ENCODE results near the gene CTNNBL1.
"Not testable (repeated sequence)": the region's sequence is repeated elsewhere in the genome, so short reads cannot be mapped to it uniquely, and the experiment has no call there.

The CTNNBL1 gene, protein sequence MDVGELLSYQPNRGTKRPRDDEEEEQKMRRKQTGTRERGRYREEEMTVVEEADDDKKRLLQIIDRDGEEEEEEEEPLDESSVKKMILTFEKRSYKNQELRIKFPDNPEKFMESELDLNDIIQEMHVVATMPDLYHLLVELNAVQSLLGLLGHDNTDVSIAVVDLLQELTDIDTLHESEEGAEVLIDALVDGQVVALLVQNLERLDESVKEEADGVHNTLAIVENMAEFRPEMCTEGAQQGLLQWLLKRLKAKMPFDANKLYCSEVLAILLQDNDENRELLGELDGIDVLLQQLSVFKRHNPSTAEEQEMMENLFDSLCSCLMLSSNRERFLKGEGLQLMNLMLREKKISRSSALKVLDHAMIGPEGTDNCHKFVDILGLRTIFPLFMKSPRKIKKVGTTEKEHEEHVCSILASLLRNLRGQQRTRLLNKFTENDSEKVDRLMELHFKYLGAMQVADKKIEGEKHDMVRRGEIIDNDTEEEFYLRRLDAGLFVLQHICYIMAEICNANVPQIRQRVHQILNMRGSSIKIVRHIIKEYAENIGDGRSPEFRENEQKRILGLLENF

DNA sequence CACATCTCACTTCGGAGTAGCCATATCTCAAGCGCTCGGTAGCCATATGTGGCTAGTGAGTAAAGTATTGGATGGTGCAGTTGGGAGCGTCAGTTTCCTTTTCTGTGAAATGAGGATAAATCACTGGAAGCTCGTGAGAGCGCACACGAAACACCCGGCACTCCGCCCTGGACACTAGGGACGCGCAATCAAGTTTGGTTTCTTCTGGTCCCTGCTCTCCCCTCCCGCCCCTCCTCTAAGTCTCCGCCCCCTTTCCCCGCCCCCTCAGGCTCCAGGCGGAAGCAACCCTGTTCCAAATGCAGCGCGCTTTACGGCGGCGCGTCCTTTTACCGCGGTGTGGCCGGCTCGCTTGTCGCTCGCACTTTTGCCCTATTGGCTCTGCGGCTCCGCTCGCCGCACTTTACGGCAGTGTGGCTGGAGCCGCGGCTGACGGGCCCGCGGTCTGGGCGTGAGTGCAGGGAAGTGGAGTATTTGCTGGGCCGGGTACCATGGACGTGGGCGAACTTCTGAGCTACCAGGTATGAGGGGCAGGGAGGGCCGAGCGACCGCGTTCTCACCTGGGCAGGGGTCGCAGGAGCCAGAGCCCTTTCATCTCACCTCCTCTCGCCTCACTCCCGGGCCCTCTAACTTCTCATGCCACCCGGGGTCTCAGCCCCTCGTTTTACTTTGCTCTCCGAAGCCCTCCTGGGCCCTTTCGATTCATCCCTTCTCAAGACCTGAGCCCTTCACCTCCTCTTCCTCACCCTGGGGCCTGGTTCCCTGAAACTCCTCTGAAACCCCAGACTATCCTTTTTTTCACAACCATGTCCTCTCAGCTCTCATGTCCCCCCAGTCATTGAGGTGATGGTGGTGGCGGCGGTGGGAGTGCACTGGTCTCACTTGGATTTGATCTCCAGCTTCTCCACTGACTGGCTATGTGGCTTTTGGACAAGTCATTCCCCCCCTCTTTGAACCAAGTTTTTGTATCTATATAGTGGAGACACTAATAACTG is at the start of gene CTNNBL1:
CTNNBL1 (plus strand) TSS at position 396 of the 992 bp plus-strand sequence; CDS start at position 489, 93 bp downstream.
- DNase-seq (ENCODE audit: low read depth), result peak; percentile 98

DNA sequence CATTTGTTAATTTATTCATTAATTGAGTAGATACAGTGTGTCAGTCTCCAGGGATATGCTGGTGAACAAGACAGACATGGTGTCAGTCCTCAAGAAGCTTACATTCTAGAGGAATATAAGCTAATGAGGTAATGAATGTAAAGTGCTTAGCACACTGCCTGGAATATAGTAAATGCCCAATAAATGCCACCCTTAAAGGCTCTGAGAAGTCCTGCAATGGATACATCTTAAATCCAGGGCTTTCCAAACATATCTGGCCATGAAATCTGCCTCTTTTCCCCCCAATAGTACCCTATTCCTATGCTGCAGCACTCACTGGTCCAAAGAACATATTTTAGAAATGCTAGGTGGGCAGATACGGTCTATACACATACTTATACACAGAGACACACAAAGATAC is 49.2 kb upstream of the CTNNBL1 start:
- DNase-seq (ENCODE audit: low read depth), result no peak

GRCh38 chr20:37647946-37648345 is 45.9 kb upstream of the CTNNBL1 start:
- no peak for DNase-seq (ENCODE audit: low read depth)

GRCh38 chr20:37649017-37649416 is 44.8 kb upstream of the CTNNBL1 start:
- no peak for DNase-seq (ENCODE audit: low read depth)

DNA sequence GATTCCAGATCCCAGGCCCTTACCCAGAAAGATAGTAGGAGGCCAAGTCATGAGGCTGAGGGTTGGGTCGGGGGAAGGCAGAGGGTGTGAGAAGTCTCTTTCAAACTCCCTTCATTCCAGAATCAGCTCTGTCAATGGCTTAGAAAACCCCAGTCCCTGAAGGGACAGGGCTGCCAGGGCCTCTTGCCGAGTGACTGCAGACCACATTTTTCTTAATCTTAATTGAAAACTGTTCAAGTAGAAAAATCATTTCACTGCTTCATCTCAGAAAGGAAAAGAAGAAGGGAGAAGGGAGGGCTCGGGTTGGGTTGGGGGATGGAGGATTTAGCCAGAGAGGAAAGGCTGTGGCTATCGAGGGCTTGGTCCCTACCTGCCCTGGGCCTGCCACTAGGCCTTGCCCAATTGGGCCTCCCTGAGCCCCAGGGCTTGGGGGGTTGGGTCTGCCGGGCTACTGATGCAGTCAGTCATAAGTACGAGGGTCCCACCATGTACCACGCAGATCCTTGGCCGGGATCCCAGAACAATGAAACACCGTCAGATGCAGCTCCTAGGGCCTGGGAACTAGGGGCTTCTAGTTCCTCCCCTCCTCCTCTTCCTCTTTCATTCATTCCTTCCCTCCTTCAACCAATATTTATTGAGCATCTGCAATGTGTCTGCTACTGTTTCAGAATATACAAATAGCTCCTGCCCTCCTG is 44.0 kb upstream of the CTNNBL1 start:
- DNase-seq (ENCODE audit: low read depth), result no peak

GRCh38 chr20:37650661-37651060 is 43.2 kb upstream of the CTNNBL1 start:
- no peak for DNase-seq (ENCODE audit: low read depth)

GRCh38 chr20:37651932-37652331 is 41.9 kb upstream of the CTNNBL1 start:
- peak; percentile 14 for DNase-seq (ENCODE audit: low read depth)

DNA sequence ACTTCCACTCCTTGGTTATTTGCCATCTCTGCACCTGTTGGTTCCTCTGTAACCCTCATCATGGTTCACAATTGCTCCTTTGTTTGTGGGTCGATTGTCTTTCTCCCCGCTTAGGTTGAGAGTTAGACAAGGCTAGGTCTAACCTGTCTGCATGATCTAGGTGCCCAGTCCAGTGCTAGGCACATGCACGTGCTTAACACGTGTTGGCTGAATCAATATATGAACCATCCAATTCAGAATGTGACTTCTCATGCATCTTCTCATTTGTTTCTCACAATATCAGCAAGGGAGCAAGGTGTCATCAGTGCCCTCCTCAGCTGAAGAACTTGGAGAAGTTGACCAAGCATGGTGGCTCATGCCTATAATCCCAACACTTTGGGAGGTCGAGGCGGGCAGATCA is 36.9 kb upstream of the CTNNBL1 start:
- DNase-seq (ENCODE audit: low read depth), result no peak

GRCh38 chr20:37657924-37658804 is 35.7 kb upstream of the CTNNBL1 start:
- no peak for DNase-seq (ENCODE audit: low read depth)

DNA sequence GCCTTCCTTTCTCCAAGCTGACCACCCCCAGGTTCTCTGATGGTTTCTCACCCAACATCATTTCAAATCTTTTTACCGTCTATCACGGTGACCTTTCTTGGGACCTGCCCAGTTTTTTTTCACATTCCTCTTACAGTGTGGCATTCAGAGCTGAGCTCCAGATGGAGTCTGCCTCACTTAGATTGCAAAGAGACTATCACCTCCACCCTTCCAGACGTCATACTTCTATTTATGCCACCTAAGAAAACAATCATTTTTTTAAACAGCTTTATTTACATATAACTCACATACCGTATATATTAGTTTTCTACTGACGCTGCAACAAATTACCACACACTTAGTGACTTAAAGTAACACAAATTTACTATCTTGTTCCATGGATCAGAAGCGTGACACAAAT is 32.3 kb upstream of the CTNNBL1 start:
- no peak for DNase-seq (ENCODE audit: low read depth)

- DNase-seq (ENCODE audit: low read depth), result no peak
Observed at GRCh38 chr20:37662308-37662707, 31.5 kb upstream of the CTNNBL1 start.

DNA sequence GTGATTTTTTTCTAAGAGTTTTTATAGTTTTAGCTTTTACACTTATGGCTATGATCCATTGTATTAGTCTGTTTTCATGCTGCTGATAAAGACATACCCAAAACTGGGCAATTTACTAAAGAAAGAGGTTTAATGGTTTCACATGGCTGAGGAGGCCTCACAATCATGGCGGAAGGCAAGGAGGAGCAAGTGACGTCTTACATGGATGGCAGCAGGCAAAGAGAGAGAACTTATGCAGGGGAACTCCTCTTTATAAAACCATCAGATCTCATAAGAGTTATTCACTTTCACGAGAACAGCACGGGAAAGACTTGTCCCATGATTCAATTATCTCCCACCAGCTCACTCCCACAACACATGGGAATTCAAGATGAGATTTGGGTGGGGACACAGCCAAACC is 29.2 kb upstream of the CTNNBL1 start:
- not testable (repeated sequence) for DNase-seq (ENCODE audit: low read depth)

DNA sequence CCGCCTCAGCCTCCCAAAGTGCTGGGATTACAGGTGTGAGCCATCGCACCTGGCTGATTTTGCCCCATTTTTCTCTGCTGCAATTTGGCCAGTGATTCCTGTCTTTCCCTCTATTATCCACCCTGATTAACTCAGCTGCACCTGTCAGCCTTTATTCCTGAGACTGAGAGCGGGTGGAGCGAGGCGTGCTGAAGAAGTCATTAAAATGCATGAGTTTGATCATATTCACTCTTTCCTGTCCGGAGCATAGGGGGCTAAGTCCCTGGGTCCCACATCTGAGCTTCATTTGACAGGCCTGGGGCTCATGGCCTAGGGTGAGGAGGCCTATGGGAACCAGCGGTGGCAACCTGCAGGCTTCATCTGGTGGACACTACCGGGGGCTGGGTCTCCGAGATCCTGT is 25.7 kb upstream of the CTNNBL1 start:
- no peak for DNase-seq (ENCODE audit: low read depth)

DNA sequence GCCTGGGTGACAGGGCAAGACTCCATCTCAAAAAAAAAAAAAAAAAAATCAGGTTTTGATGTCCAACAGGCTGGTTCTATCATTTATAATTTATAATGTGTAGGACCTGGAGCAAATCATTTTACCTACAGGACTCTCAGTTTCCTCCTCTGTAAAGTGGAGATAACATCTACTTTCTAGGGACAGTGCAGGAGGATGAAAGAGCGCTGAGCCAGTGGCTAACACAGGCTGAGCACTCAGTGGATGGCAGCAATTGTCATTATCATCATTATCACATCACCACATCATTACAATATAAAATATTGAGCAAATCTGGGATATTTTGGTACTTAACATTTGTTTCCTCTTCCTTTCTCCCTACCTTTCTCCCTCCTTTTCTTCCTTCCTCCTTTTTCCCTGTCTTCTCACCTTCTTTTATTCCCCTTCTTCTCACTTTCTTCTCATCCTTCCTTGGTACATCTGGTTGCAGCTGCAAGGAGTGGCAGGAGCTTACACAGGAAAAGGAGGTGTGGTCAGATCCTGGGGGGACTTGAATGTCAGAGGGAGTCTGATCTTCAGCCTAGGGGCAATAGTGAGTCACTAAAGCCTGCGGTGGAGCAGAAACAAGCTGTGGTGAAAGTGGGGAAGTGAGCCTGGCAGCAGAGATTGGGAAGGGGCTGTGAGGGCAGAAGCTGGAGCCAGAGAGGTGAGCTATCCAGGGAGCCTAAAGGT is 24.6 kb upstream of the CTNNBL1 start:
- DNase-seq (ENCODE audit: low read depth), result no peak

DNA sequence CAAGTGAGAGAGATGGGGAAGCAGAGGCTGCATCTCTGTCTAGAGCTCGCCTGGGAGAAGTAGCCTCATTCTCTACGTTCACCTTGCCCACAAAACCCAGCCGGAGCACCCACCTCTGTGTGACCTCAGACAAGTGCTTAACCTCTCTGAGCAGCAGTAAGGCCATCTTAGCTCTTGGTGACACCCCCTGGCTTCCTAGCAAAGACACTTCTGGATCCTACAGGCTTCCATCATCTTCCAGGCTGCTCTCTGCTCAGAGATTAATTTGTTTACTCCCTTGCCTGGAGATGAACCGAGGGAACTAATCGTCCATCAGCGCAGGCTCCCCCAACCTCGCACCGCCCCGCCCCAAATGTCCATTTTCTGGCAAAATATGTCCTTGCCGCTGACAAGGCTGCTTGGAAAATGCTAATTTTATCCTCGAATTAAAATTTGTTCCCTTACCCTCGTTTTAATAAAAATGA is 24.0 kb upstream of the CTNNBL1 start:
- DNase-seq (ENCODE audit: low read depth), result no peak

- DNase-seq (ENCODE audit: low read depth), result peak; percentile 69
Observed at GRCh38 chr20:37670351-37670791, 23.5 kb upstream of the CTNNBL1 start.

DNA sequence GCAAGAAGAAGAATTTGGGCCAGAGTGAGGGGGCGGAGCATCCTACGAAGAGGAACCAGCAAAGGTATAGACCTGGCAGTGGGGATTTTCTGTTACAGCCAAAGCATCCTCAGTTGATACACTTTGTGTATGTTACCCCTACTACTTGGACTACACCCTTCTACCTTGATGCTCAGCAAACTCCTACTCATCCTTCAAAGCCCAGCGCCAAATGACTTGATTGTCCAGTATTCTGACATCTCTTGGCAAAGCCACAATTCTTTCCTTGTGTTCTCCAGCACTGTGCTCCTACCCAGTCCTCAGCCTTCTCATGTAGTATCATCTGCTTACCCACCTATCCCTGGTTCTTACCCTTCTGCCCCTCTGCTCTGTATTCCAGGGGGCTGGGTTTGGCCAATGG is 21.7 kb upstream of the CTNNBL1 start:
- no peak for DNase-seq (ENCODE audit: low read depth)

- DNase-seq (ENCODE audit: low read depth), result no peak
Observed at GRCh38 chr20:37673444-37673843, 20.4 kb upstream of the CTNNBL1 start.

- no peak for DNase-seq (ENCODE audit: low read depth)
Observed at GRCh38 chr20:37676440-37676839, 17.4 kb upstream of the CTNNBL1 start.
